ENCODE data around the gene OR2V2. TPM values are rescaled to one million over a fixed set of nuclear protein-coding genes. Genes with fewer than 3 reads are reported as not detected.

The OR2V2 gene
- total RNA-seq, 1 experiment from 2014 or later: not detected

DNA sequence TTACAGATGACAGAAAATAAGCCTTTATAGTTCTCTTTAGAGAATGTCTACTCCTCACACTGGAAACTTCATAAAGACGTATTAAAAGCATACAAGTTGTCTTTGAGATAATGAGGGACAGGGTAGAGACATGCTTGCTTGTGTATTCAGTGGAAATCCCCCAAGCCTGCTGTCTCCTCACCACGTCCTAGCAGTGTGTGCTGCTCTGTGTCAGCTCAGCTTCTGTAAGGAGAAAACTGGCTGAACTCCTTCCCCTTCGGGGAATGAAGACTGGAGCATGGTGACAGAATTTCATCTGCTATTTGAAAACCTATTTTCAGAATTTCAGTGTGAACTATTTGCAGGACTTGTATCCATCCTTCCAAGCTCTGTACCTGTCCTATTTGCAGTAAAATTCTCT, 9.4 kb downstream of the OR2V2 start:
- Histone ChIP-seq H3K4me2 (ENCODE audit: insufficient read depth, insufficient read length, low read length) (no peak overlapping the region), H4K20me1 (ENCODE audit: control insufficient read depth, insufficient read depth, insufficient read length) (no peaks in the 10 kb centered on the region), H3K27me3 (ENCODE audit: insufficient read depth, low read length) (no peaks in the 10 kb centered on the region), H3K23me2 (ENCODE audit: insufficient read length, low read depth, low read length, poor library complexity, severe bottlenecking) (peaks cover 3% of the 10 kb centered on the region), H2BK120ac (ENCODE audit: low read depth, low read length, poor library complexity, severe bottlenecking) (no peak overlapping the region), H3K9me3 (ENCODE audit: control insufficient read depth, low read depth, low read length) (no peaks in the 10 kb centered on the region), H3K79me2 (ENCODE audit: insufficient read depth, low read length) (no peaks in the 10 kb centered on the region), H4K5ac (ENCODE audit: insufficient read length, low read depth, low read length) (no peak overlapping the region), H3K27ac (ENCODE audit: insufficient read length, low read depth, low read length) (no peak overlapping the region), H2AK5ac (ENCODE audit: insufficient read length, low read length) (no peak overlapping the region), H2BK15ac (ENCODE audit: low read depth, low read length) (no peak overlapping the region), H3K23ac (ENCODE audit: insufficient read length, low read depth, low read length) (no peak overlapping the region), H4K8ac (replicated peaks; ENCODE audit: insufficient read length, low read depth, low read length) (no peak overlapping the region), H3K18ac (ENCODE audit: insufficient read length, low read depth, low read length) (no peak overlapping the region), H2BK12ac (ENCODE audit: insufficient read length, low read depth, low read length) (no peak overlapping the region), H2AFZ (ENCODE audit: low read length) (no peak overlapping the region), H4K91ac (ENCODE audit: insufficient read length, low read depth, low read length) (no peak overlapping the region), H3K56ac (ENCODE audit: insufficient read length, low read depth, low read length) (no peak overlapping the region), H3T11ph (ENCODE audit: low read length) (no peak overlapping the region), H3K79me1 (ENCODE audit: insufficient read depth, low read depth, low read length, poor library complexity, severe bottlenecking) (no peaks in the 10 kb centered on the region), H2BK5ac (ENCODE audit: insufficient read length, low read length) (no peak overlapping the region), H2BK20ac (ENCODE audit: low read depth, low read length, poor library complexity, severe bottlenecking) (no peak overlapping the region), H3K14ac (ENCODE audit: insufficient read depth, low read length) (no peak overlapping the region), H3K4me1 (ENCODE audit: insufficient read depth, low read length) (no peaks in the 10 kb centered on the region), H3K4ac (ENCODE audit: low read depth, low read length) (no peak overlapping the region), H3K9ac (ENCODE audit: extremely low read depth, insufficient read length, low read length) (no peak overlapping the region)
- TF ChIP-seq CTCF (conservative IDR thresholded peaks at IDR 0.05): no peak
- H3K27me3 Mint-ChIP-seq (ENCODE audit: low read depth): peaks cover 42% of the 10 kb centered on the region
- no peak for DNase-seq
- H3K4me3 Mint-ChIP-seq: no peak overlapping the region
- H3K36me3 Mint-ChIP-seq (ENCODE audit: insufficient read depth in 1 of 3, low read depth in 3 of 3): no peaks in the 10 kb centered on the region; a peak in 1 of 7 replicates
- peaks cover 3 to 4% of the 10 kb centered on the region in 2 experiments; a peak in 4 of 5 replicates for H3K9me3 Mint-ChIP-seq
- WGBS (ENCODE audit: extremely low coverage, insufficient read length, low lambda C conversion rate): no CpG with 5 or more reads among the region's 3 CpGs
- H3K4me1 Mint-ChIP-seq: peaks cover 9 to 16% of the 10 kb centered on the region in 2 experiments
- H3K27ac Mint-ChIP-seq: no peak overlapping the region

Data from H9 (cell line).